Ascending aorta (tissue), 2 donors: ENCODE results near the gene SLC38A9. TPM values are rescaled to one million over a fixed set of nuclear protein-coding genes. Genes with fewer than 3 reads are reported as not detected.

ENCODE experiments used
- DNase-seq, 2 donors: peaks; one replicate each; pipeline ENCODE4 v3.0.0-alpha.2; 2019; ENCODE audit warnings: low spot score in 2 of 2
- H3K27ac ChIP-seq, 2 donors: fragments of 200-600 bp; sonication (generic); one replicate each; pipeline ENCODE4 v1.5.1; 2016 to 2017; ENCODE audit warnings: mild to moderate bottlenecking in 1 of 2
- H3K27me3 ChIP-seq: fragments of 200-600 bp; sonication (generic); one replicate; pipeline ENCODE4 v1.5.1; 2017
- H3K36me3 ChIP-seq, 2 donors: fragments of 200-600 bp; sonication (generic); one replicate each; pipeline ENCODE4 v1.5.1; 2016
- H3K4me1 ChIP-seq, 2 donors: fragments of 200-600 bp; sonication (generic); one replicate each; pipeline ENCODE4 v1.5.1; 2016 to 2017; ENCODE audit warnings: mild to moderate bottlenecking in 1 of 2
- H3K4me3 ChIP-seq, 2 donors: fragments of 200-600 bp; sonication (generic); one replicate each; pipeline ENCODE4 v1.5.1; 2016 to 2017; ENCODE audit warnings: mild to moderate bottlenecking in 1 of 2
- H3K9me3 ChIP-seq, 2 donors: fragments of 200-600 bp; sonication (generic); one replicate each; pipeline ENCODE4 v1.5.1; 2016
- CTCF ChIP-seq, 3 experiments: fragments of 200-600 bp in 2 of 3; fragments of 450-650 bp in 1 of 3; sonication (generic) in 2 of 3; IDR thresholded peaks; one replicate each; pipeline ENCODE4 v1.5.1; 2016 to 2019; ENCODE audit warnings: antibody characterized with exemption in 3 of 3, mild to moderate bottlenecking in 1 of 3, moderate library complexity in 1 of 3
- intact Hi-C: fragments of 100-400 bp; cut with DNase I; formaldehyde crosslinking; loops from one replicate; pipeline ENCODE4 v1.15.1; 2023
- total RNA-seq: library from RNA; depleted of rRNA; stranded (reverse); fragments of >200 nt; gene quantifications from one replicate; pipeline ENCODE4 v1.1.0, GENCODE V29; 2016

The SLC38A9 gene
- total RNA-seq, 1 donor from 2014 or later: 1.8 TPM

GRCh38 chr5:55580042-55580441 is 132.1 kb downstream of the SLC38A9 start:
- H3K36me3 ChIP-seq: no peaks in the 10 kb centered on the region
- intact Hi-C loops: no loop called here
- DNase-seq: no peak
- peaks cover 19 to 33% of the 10 kb centered on the region in 2 donors for H3K4me1 ChIP-seq
- no peak overlapping the region for H3K4me3 ChIP-seq
- no peaks in the 10 kb centered on the region for H3K9me3 ChIP-seq
- no peak for TF ChIP-seq CTCF (IDR thresholded peaks at IDR 0.05)
- H3K27ac ChIP-seq: peak overlapping the region in 1 of 2 donors; percentile 62
- no peaks in the 10 kb centered on the region for H3K27me3 ChIP-seq

GRCh38 chr5:55578771-55579170 is 133.4 kb downstream of the SLC38A9 start:
- no peaks in the 10 kb centered on the region for H3K27me3 ChIP-seq
- H3K27ac ChIP-seq: peak overlapping the region; percentile 62 to 67
- no peak for TF ChIP-seq CTCF (IDR thresholded peaks at IDR 0.05)
- no peak overlapping the region for H3K4me3 ChIP-seq
- H3K36me3 ChIP-seq: no peaks in the 10 kb centered on the region
- peak in 1 of 2 donors; percentile 79 for DNase-seq
- H3K4me1 ChIP-seq: peaks cover 19 to 33% of the 10 kb centered on the region in 2 donors
- H3K9me3 ChIP-seq: no peaks in the 10 kb centered on the region
- intact Hi-C loops: no loop called here

DNA sequence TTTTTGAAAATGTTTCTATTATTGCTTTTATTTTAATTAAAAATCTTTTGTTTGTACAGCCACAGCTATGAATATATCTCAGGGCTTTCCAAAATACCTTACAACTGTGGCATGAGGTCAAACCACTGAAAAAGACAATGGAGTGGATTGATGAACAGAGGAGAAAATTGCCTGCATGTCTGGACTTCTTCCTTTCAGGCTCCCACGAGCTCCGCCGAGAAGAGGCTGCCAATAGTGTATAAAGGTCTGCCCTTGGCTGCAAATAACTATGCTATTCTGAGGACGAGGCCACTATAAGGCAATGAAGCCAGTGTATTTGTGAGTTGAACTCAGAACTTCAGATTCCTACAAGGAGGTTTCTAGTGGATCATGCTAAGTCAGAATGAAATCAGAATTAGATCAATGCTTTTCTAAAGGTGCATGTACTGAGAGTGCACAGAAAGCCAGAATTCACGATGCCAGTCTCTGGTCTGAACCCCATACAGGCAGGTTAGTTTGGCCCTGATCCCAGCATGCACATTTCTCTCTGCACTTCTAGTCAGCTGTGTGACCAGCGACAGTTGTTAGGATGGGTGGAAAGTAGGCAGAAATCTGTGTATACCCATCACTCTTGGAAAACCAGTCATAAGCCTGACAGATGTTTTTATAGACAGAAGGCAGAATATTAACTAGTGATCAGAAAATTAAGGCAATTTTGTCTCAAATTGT is 134.6 kb downstream of the SLC38A9 start:
- TF ChIP-seq CTCF (IDR thresholded peaks at IDR 0.05): no peak
- no peaks in the 10 kb centered on the region for H3K27me3 ChIP-seq
- peak overlapping the region; percentile 62 to 67 for H3K27ac ChIP-seq
- H3K36me3 ChIP-seq: no peaks in the 10 kb centered on the region
- no peak overlapping the region for H3K4me3 ChIP-seq
- peaks cover 19 to 33% of the 10 kb centered on the region in 2 donors for H3K4me1 ChIP-seq
- DNase-seq: peak in 1 of 2 donors; percentile 77
- intact Hi-C loops: loop anchor here (2.0 kb wide), 1 partner anchor 19 kb away; no protein-coding TSS in a partner anchor
- H3K9me3 ChIP-seq: no peaks in the 10 kb centered on the region

DNA sequence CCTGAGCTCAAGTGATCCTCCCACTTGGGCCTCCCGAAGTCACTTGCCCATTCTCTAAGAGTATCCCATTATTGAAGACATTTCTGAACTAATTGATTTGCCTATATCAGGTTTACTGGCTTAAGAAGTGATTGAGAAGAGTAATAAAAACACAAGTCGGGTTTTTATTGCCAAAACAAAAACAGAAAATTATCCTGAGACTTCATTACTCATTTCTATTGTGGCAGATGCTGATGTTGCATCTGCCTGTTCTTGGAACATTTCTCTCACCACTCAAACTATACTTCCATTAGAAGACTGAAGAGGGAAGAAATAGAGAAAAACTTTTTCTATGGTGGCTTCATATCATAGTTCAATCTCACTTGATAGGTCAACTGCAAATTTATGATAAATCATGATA is 135.5 kb downstream of the SLC38A9 start:
- H3K27ac ChIP-seq: peak overlapping the region; percentile 62 to 67
- DNase-seq: no peak
- TF ChIP-seq CTCF (IDR thresholded peaks at IDR 0.05): no peak
- peaks cover 19 to 33% of the 10 kb centered on the region in 2 donors for H3K4me1 ChIP-seq
- H3K27me3 ChIP-seq: no peaks in the 10 kb centered on the region
- no peaks in the 10 kb centered on the region for H3K36me3 ChIP-seq
- H3K9me3 ChIP-seq: no peaks in the 10 kb centered on the region
- H3K4me3 ChIP-seq: no peak overlapping the region
- intact Hi-C loops: loop anchor here (2.0 kb wide), 1 partner anchor 20 kb away; no protein-coding TSS in a partner anchor

Other genes starting within 250 kb of the SLC38A9 start
- 1,314 TPM for gene PLPP1, start 177.4 kb downstream of the SLC38A9 start, total RNA-seq
- gene DDX4, start 25.7 kb upstream of the SLC38A9 start, total RNA-seq: not detected
- gene IL31RA, start 139.0 kb upstream of the SLC38A9 start, total RNA-seq: not detected